HTR-8/SVneo (cell line): Measurements from ENCODE around the gene MXRA7.
"Not testable (repeated sequence)": the region's sequence is repeated elsewhere in the genome, so short reads cannot be mapped to it uniquely, and the experiment has no call there.

ENCODE experiments used
- DNase-seq: peaks from one replicate; pipeline ENCODE4 v3.0.0; 2011; ENCODE audit warnings: low spot score, mixed read lengths; ENCODE audit not compliant: insufficient read length
- FAIRE-seq: peaks from 2 replicates; lab custom pipeline; 2011; peaks lifted over from hg19 to GRCh38; lab: Jason Lieb, UNC

The MXRA7 gene

GRCh38 chr17:76700617-76701470 is 9.9 kb downstream of the MXRA7 start:
- FAIRE-seq = peak; percentile 82
- DNase-seq = peak; percentile 71

- FAIRE-seq = no peak
- no peak for DNase-seq
These were observed 10.5 kb downstream of the MXRA7 start for GRCh38 chr17:76700270-76700616.

GRCh38 chr17:76698466-76698977 is 12.2 kb downstream of the MXRA7 start:
- DNase-seq = not testable (repeated sequence)

GRCh38 chr17:76697702-76698465 is 12.9 kb downstream of the MXRA7 start:
- DNase-seq (no peak), FAIRE-seq (peak; percentile 57)

More at GRCh38 chr17:76698466-76698977, 12.2 kb downstream of the MXRA7 start:
- not testable (repeated sequence) for FAIRE-seq

GRCh38 chr17:76696763-76697701 is 13.7 kb downstream of the MXRA7 start:
- DNase-seq (no peak), FAIRE-seq (peak; percentile 67)

- no peak for FAIRE-seq
- DNase-seq = no peak
These were observed 15.5 kb downstream of the MXRA7 start for GRCh38 chr17:76695059-76695831.

- FAIRE-seq = no peak
- DNase-seq = no peak
These were observed 19.2 kb downstream of the MXRA7 start for GRCh38 chr17:76691379-76692191.

- FAIRE-seq (no peak), DNase-seq (no peak)
These were observed 20.0 kb downstream of the MXRA7 start for GRCh38 chr17:76690596-76691280.

GRCh38 chr17:76689859-76690258 is 20.9 kb downstream of the MXRA7 start:
- DNase-seq = no peak
- FAIRE-seq = no peak

GRCh38 chr17:76688165-76688622 is 22.6 kb downstream of the MXRA7 start:
- FAIRE-seq (peak; percentile 57), DNase-seq (peak; percentile 39)

GRCh38 chr17:76687298-76688164 is 23.2 kb downstream of the MXRA7 start:
- no peak for DNase-seq
- no peak for FAIRE-seq

GRCh38 chr17:76686538-76687297 is 24.0 kb downstream of the MXRA7 start:
- DNase-seq (no peak), FAIRE-seq (no peak)

GRCh38 chr17:76685846-76686245 is 24.9 kb downstream of the MXRA7 start:
- no peak for FAIRE-seq

GRCh38 chr17:76685366-76685765 is 25.4 kb downstream of the MXRA7 start:
- FAIRE-seq (no peak), DNase-seq (no peak)

More at GRCh38 chr17:76685846-76686245, 24.9 kb downstream of the MXRA7 start:
- no peak for DNase-seq

- no peak for FAIRE-seq
- DNase-seq = no peak
These were observed 26.0 kb downstream of the MXRA7 start for GRCh38 chr17:76684756-76685155.
